ENCODE results near the gene SNRNP25.
A peak's percentile ranks its signal among the peaks of the same experiment; 100 is the strongest.

The SNRNP25 gene

DNA sequence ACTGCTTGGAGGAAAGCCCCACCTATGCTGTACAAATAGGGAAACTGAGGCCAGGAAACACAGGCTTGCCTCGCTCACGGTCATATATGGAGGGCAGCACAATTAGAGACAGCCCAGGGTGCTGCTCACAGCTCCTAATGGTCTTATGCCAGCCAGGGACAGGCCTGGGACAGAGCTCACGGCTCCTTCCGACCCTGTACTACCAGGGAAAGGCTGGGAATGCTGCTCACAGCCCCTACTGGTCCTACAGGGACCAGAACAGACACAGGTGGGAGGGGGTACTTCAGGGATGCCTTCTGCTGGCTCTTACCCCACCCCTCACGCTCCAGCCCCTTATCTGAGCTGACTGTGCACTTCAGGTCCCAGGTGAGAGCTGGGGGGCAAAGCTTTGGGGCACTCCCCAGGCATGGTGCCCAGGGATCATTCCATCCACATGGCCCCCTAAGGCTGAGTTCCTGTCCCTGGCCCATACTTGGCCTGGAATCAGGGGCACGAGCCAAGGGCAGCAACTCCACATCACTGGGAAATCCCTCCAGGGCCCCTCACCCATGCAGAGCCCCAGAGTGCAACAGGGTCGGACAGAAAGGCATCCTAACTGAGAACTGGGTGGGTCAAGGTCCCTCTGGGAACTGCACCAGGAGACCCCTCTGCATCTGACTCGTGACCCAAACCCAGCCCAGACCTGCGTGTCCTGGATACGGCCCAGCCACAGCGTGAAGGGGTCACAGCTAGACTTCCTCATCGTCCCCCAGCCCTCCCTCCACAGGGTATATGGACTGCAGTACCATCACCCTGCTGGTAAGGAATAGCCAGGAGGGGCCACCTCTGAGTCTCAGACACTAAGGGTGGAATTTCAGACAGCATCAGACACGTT, 12.9 kb downstream of the SNRNP25 start:
- no peaks in the 10 kb centered on the region for H3K9me3 ChIP-seq
- no peak overlapping the region for H3K4me3 ChIP-seq
- no peaks in the 10 kb centered on the region for H3K27me3 ChIP-seq
- peak overlapping the region; percentile 51 to 97 for H3K27ac ChIP-seq
- intact Hi-C loops (cut with DNase I; ENCODE audit: low total_unique reads) = no loop called here
- peaks cover 0 to 65% (median 63%) of the 10 kb centered on the region in 4 donors for H3K4me1 ChIP-seq
- peaks cover 35 to 36% (median 36%) of the 10 kb centered on the region in 3 donors for H3K36me3 ChIP-seq
- no peak for DNase-seq
- TF ChIP-seq, protein P1, sequence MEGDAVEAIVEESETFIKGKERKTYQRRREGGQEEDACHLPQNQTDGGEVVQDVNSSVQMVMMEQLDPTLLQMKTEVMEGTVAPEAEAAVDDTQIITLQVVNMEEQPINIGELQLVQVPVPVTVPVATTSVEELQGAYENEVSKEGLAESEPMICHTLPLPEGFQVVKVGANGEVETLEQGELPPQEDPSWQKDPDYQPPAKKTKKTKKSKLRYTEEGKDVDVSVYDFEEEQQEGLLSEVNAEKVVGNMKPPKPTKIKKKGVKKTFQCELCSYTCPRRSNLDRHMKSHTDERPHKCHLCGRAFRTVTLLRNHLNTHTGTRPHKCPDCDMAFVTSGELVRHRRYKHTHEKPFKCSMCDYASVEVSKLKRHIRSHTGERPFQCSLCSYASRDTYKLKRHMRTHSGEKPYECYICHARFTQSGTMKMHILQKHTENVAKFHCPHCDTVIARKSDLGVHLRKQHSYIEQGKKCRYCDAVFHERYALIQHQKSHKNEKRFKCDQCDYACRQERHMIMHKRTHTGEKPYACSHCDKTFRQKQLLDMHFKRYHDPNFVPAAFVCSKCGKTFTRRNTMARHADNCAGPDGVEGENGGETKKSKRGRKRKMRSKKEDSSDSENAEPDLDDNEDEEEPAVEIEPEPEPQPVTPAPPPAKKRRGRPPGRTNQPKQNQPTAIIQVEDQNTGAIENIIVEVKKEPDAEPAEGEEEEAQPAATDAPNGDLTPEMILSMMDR (IDR thresholded peaks at IDR 0.05) = no peak

DNA sequence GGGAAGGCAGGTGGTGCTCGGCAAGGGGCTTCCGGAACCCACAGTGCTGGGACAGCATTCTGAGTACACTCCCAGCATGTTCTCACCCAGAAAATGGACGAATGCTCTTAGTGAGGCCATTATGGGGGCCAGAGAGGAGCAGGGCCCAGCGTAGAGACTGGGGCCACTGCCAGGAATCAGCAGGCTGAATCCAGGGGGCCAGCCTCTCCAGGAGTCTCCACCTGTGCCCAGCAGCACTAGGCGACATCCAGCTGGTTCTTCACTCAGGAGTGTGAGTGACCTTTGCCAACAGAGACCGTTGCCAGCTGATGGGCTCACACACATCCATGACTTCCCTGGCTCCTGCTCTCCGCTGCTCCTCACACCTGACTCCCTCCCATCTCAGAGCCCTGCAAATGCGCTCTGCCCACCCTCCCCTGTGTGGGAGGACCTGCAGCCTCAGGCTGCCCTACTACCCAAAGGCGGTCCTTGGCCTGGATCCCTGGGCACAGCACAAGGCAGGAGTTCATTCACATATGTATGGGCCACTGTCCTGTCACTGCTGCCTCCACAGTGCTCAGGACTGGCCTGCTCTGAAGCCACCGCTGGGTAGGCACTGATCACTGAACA, 13.7 kb downstream of the SNRNP25 start:
- Histone ChIP-seq H3K4me1 (peaks cover 0 to 65% (median 63%) of the 10 kb centered on the region in 4 donors), H3K4me3 (peak overlapping the region in 1 of 2 donors; percentile 0), H3K27ac (peak overlapping the region; percentile 51 to 97), H3K9me3 (no peaks in the 10 kb centered on the region), H3K27me3 (no peaks in the 10 kb centered on the region), H3K36me3 (peaks cover 28% of the 10 kb centered on the region in 3 donors)
- no peak for DNase-seq
- TF ChIP-seq, protein P1 (IDR thresholded peaks at IDR 0.05) = no peak
- intact Hi-C loops (cut with DNase I; ENCODE audit: low total_unique reads) = no loop called here

- H3K27me3 ChIP-seq = no peaks in the 10 kb centered on the region
- H3K27ac ChIP-seq = peak overlapping the region; percentile 51 to 97
- H3K4me1 ChIP-seq = peaks cover 0 to 72% (median 70%) of the 10 kb centered on the region in 4 donors
- intact Hi-C loops (cut with DNase I; ENCODE audit: low total_unique reads) = no loop called here
- no peaks in the 10 kb centered on the region for H3K9me3 ChIP-seq
- TF ChIP-seq, protein P1 (IDR thresholded peaks at IDR 0.05) = no peak
- no peak for DNase-seq
- H3K36me3 ChIP-seq = peaks cover 19 to 20% (median 20%) of the 10 kb centered on the region in 3 donors
- H3K4me3 ChIP-seq = peak overlapping the region; percentile 2 to 6
Observed at GRCh38 chr16:67884-68789, 14.5 kb downstream of the SNRNP25 start.

- no peak for DNase-seq
- TF ChIP-seq, protein P1 (IDR thresholded peaks at IDR 0.05) = no peak
Observed at GRCh38 chr16:69181-69580, 15.6 kb downstream of the SNRNP25 start.

GRCh38 chr16:71210-71539, 17.5 kb downstream of the SNRNP25 start:
- Histone ChIP-seq H3K27ac (peak overlapping the region; percentile 93 to 97), H3K9me3 (no peaks in the 10 kb centered on the region), H3K36me3 (no peaks in the 10 kb centered on the region), H3K4me1 (peaks cover 3 to 86% (median 84%) of the 10 kb centered on the region in 4 donors), H3K27me3 (no peaks in the 10 kb centered on the region), H3K4me3 (peak overlapping the region; percentile 85 to 89)
- TF ChIP-seq, protein P1 (IDR thresholded peaks at IDR 0.05) = no peak
- no peak for DNase-seq
- intact Hi-C loops (cut with DNase I; ENCODE audit: low total_unique reads) = no loop called here

More at GRCh38 chr16:69181-69580, 15.6 kb downstream of the SNRNP25 start:
- H3K27ac ChIP-seq = peak overlapping the region; percentile 51 to 97
- H3K4me3 ChIP-seq = peak overlapping the region; percentile 2 to 6
- H3K4me1 ChIP-seq = peaks cover 0 to 82% (median 78%) of the 10 kb centered on the region in 4 donors
- H3K36me3 ChIP-seq = peaks cover 9% of the 10 kb centered on the region in 3 donors
- H3K9me3 ChIP-seq = no peaks in the 10 kb centered on the region
- no peaks in the 10 kb centered on the region for H3K27me3 ChIP-seq
- intact Hi-C loops (cut with DNase I; ENCODE audit: low total_unique reads) = no loop called here

All from tibial artery (tissue), 4 donors.